ENCODE data around the gene FBXW5.

- TF ChIP-seq SREBF2 (CRISPR knock-in tag; IDR thresholded peaks at IDR 0.05) (no peak), ZNF224 (CRISPR knock-in tag; IDR thresholded peaks at IDR 0.05) (no peak), ILK (tag; IDR thresholded peaks at IDR 0.05; ENCODE audit: borderline replicate concordance, low read depth) (no peak), CTCF (IDR thresholded peaks at IDR 0.05 in 2 of 3, conservative IDR thresholded peaks at IDR 0.05 in 1 of 3; ENCODE audit: insufficient read depth in 2 of 3, low read depth in 1 of 3, low read length in 3 of 3) (no peak), TARDBP (IDR thresholded peaks at IDR 0.05) (no peak), CHD2 (IDR thresholded peaks at IDR 0.05; ENCODE audit: low read depth, low read length) (no peak), GTF2F1 (IDR thresholded peaks at IDR 0.05; ENCODE audit: low read depth, low read length) (no peak), CHD4 (IDR thresholded peaks at IDR 0.05; ENCODE audit: insufficient read depth, insufficient replicate concordance, low read depth, low read length, poor library complexity, severe bottlenecking) (no peak), E2F1 (CRISPR knock-in tag; IDR thresholded peaks at IDR 0.05) (no peak), GMEB1 (CRISPR knock-in tag; IDR thresholded peaks at IDR 0.05) (no peak), CHD7 (IDR thresholded peaks at IDR 0.05; ENCODE audit: low read depth, low read length) (no peak), FOXM1 (IDR thresholded peaks at IDR 0.05; ENCODE audit: low read depth) (no peak), FOXM1 (CRISPR knock-in tag; IDR thresholded peaks at IDR 0.05; ENCODE audit: low read depth) (no peak)
Observed at GRCh38 chr9:136910197-136910900, 34.2 kb downstream of the FBXW5 start.

Measured in K562 (cell line).